GM12875 (cell line): ENCODE measurements around the gene SHB.

Source experiments
- H3K4me3 ChIP-seq: one replicate; pipeline ENCODE4 v1.5.1; 2011; ENCODE audit warnings: low read depth, low read length, control low read depth
- TF ChIP-seq, protein P1 (sequence below): IDR thresholded peaks from 2 replicates; pipeline ENCODE4 v1.5.1; 2011; ENCODE audit warnings: low read depth, mild to moderate bottlenecking, control low read depth, inconsistent platforms, low read length, moderate library complexity, borderline replicate concordance; ENCODE audit not compliant: insufficient read depth

Gene SHB

DNA sequence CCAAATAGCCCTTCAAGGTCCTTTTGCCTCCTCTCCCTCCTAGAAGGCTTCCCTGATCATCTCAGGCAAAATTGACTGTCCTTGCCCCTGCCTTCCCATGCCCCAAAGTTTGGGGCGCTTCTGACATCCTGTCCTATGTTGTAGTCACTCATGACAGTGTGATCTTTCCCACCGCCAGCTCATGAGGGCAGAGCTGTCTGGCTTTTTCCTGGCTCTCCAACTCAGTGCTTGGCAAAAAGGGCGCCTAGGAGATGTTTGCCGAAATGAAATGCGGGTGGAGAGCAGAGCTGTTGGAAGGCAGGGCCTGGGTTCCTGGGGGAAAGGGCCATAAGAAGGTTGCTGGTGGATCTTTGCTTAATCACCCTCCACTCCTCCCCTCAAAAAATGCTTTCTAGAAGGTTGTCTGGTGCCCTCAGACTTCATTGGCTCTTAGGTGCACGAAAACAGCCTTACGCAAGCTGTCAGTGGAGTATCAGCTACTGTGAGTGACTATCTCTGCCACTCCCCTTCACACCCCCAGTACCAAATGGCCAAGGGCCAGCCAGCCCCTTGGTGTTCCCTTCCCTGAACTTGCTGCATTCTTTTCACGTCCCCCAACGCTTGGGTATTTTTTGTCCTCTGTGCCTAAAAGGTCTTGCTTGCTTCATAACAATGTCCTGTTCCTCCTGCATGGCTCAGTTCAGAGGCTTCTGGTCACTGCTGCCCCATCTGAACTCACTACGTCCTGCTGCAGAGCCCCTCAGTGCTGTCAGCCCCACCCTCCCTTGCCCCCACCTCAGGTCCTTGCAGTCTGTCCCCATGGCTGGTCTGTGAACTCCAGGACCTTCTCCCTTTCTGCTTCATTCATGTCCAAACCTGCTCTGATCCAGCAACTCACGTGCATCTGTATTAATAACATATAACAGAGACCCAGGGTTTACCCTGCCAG, 162.5 kb downstream of the SHB start:
- no peak overlapping the region for H3K4me3 ChIP-seq

DNA sequence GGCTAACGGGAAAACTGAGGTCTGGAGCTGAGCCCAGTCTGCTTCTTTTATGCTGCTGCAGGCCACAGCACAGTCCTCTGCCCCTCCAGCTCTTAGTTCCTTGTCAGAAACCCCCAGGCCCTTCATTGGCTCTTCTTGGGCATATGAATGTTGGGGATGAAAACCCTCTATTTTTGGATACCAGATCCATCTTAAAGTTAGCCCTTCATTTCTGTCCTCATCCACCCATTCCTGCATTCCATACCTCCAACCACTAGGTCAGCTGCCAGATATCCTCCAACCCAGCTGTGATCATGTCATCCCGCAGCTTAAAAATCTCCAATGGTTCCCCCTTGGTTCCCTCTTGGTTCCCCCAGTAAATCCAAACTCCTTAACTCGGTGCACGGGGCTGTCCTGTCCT, 163.3 kb downstream of the SHB start:
- TF ChIP-seq, protein P1, sequence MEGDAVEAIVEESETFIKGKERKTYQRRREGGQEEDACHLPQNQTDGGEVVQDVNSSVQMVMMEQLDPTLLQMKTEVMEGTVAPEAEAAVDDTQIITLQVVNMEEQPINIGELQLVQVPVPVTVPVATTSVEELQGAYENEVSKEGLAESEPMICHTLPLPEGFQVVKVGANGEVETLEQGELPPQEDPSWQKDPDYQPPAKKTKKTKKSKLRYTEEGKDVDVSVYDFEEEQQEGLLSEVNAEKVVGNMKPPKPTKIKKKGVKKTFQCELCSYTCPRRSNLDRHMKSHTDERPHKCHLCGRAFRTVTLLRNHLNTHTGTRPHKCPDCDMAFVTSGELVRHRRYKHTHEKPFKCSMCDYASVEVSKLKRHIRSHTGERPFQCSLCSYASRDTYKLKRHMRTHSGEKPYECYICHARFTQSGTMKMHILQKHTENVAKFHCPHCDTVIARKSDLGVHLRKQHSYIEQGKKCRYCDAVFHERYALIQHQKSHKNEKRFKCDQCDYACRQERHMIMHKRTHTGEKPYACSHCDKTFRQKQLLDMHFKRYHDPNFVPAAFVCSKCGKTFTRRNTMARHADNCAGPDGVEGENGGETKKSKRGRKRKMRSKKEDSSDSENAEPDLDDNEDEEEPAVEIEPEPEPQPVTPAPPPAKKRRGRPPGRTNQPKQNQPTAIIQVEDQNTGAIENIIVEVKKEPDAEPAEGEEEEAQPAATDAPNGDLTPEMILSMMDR: no peak
- H3K4me3 ChIP-seq: no peak overlapping the region

More for the DNA sequence above, 162.5 kb downstream of the SHB start:
- TF ChIP-seq, protein P1: no peak

DNA sequence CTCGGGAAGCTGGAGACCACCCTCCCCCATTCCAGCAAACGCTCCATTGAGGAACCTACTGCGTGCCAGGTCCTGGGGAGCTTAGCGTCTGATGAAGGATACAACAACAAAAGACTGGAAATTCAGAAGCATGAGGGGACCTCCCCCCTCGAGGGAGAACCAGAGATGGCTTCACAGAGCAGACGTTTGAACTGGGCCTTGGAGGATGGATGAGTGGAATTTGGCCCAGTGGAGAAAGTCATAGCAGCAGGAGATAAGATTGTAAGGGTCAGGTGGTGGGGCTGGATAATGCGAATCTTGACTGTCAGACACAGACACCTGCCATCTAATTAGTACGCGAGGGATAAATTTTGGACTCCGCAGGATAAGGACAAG, 163.9 kb downstream of the SHB start:
- H3K4me3 ChIP-seq: no peak overlapping the region
- TF ChIP-seq, protein P1: no peak

DNA sequence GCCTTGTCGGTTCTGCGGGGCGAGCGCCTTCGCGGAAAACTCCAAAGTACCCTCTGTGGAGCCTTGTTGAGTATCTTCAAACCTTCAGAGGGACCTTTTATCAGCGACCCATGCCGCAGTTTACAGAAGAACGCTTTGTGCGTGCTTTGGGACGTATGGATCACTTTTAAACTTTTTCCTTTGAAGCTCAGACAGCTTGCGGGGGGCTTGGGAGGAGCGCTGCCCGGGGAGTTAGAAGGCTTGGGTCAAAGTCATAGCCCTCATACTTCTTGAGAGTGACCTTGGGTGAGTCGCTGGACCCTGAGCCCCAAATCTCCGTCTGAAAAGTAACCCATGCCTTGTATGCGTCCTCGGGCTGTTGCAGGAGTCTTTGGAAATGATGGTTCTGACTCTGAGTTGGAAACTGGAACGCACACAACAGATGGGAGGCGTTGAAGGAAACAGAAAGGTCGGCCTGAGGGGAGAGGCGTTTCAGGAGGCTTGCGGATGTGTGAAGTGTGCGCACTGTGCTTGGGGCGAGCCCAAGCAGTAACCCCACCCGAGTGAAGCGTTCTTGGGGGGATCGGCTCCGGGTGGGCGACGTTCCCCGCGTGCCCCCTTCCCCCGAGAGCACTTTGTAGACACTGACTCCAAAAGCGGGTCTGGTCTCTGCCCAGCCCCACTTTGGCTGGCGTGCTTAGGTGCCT, 164.4 kb downstream of the SHB start:
- H3K4me3 ChIP-seq: peak overlapping the region; percentile 83
- TF ChIP-seq, protein P1: no peak

DNA sequence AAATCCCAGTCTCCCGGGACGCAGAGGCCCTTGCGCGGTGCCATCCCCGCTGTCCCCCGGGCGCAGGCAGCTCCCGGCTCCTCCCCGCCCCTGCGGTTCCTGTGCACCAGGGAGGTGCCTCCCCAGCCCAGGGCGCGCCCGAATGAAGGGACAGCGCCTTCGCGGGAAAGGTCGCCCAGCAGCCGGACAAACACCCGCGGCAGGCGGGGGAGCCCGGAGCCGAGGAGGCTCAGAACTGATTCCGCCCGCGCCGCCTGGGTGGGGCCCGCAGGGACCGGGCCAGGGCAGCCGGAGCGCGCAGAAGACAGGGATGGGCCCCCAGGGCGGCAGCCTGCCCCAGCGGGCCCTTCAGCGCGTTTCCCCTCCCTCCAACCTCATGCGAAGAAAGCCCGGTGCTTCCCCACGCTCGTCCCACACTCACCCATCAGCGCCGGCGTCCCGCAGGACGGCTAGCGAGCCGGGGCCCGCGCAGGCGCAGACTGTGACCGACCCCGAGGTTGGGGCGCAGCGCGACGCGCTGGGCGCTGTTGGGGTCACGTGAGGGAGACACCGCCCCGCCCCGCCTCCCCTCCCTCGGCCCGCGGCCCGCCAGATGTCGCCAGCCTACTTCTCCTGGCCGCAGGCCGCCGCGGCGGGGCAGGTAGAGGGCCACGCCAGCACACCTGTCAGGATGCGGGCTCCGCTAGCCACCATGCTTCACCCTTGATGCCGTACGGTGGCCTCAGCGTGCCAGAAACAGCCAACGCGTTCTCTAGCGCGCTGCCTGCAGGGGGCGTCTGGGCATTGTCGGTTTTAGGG, 165.2 kb downstream of the SHB start, which contains the start of gene SLC25A51:
SLC25A51 (minus strand) TSS at position 481 of the 798 bp plus-strand sequence. CDS start 15,577 bp downstream, outside the sequence.
- TF ChIP-seq, protein P1: peak; percentile 97
- peak within 1 kb of the TSS; percentile 83 for H3K4me3 ChIP-seq

DNA sequence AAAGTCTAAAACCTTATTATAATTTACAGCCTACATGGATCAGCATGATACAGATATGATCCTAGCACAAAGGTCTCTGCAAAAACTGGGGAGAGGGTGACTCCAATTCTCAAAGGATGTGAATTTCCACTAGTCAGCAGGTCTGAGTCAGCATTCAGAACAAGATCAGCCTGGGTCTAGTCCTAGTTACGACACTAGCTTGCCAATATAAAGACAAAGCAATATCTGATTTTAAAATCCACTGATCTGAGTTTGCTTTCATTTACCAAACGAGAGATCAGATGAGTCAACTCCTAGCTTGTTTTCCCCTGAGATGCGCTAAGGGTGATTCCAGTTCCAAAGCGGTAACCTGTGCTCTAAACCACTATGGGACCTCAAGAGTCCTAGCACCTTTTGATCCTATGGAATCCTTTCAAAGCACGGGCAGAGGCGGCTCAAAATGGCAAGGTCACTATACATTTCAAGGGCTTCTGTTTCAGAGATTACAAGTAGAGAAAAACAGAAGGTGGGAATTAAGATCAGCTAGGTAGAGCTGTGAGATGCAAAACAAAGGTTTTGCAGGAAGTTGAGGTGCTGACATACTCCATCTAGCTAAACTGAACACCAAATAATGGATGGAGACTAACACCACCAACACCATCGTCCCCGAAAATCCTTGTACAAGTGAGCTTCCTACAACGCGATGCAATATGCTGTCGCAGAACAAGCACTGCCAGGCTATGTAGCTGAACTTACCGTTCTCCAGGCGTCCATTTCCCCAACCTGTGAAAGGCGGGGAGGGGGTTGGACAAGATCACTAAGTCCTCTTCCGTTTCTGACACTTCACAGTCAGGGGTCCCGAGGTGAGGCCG, 166.0 kb downstream of the SHB start:
- TF ChIP-seq, protein P1: no peak
- peak overlapping the region; percentile 83 for H3K4me3 ChIP-seq
